ENCODE results near the gene DCAF16.

DCAF16 gene

GRCh38 chr4:17773135-17773698 is 37.3 kb downstream of the DCAF16 start:
- Histone ChIP-seq H3K79me2 (ENCODE audit: low read length) (no peaks in the 10 kb centered on the region), H3K4me3 (ENCODE audit: low read length) (no peak overlapping the region), H3K9ac (ENCODE audit: low read length) (no peak overlapping the region), H3K4me1 (ENCODE audit: low read length) (no peaks in the 10 kb centered on the region), H3K36me3 (replicated peaks; ENCODE audit: low read depth, low read length) (no peaks in the 10 kb centered on the region), H3K27me3 (ENCODE audit: low read depth, low read length) (no peaks in the 10 kb centered on the region), H4K20me1 (ENCODE audit: insufficient read depth, low read length) (no peaks in the 10 kb centered on the region), H2AFZ (ENCODE audit: low read depth, low read length) (no peak overlapping the region), H3K27ac (ENCODE audit: low read length) (no peak overlapping the region), H3K4me2 (ENCODE audit: low read length) (no peak overlapping the region), H3K9me3 (ENCODE audit: insufficient read depth, low read length) (no peaks in the 10 kb centered on the region)
- TF ChIP-seq EZH2phosphoT487 (IDR thresholded peaks at IDR 0.05; ENCODE audit: low read depth) (no peak), CTCF (IDR thresholded peaks at IDR 0.05; ENCODE audit: low read depth, low read length) (no peak)

- no peak overlapping the region for H2AFZ ChIP-seq (ENCODE audit: low read depth, low read length)
- H4K20me1 ChIP-seq (ENCODE audit: insufficient read depth, low read length): no peaks in the 10 kb centered on the region
- no peaks in the 10 kb centered on the region for H3K27me3 ChIP-seq (ENCODE audit: low read depth, low read length)
- H3K27ac ChIP-seq (ENCODE audit: low read length): no peak overlapping the region
- H3K4me3 ChIP-seq (ENCODE audit: low read length): no peak overlapping the region
- TF ChIP-seq EZH2phosphoT487 (IDR thresholded peaks at IDR 0.05; ENCODE audit: low read depth) (no peak), CTCF (IDR thresholded peaks at IDR 0.05; ENCODE audit: low read depth, low read length) (no peak)
- H3K79me2 ChIP-seq (ENCODE audit: low read length): no peaks in the 10 kb centered on the region
- H3K36me3 ChIP-seq (replicated peaks; ENCODE audit: low read depth, low read length): no peaks in the 10 kb centered on the region
- H3K4me2 ChIP-seq (ENCODE audit: low read length): no peak overlapping the region
- no peak overlapping the region for H3K9ac ChIP-seq (ENCODE audit: low read length)
- H3K9me3 ChIP-seq (ENCODE audit: insufficient read depth, low read length): no peaks in the 10 kb centered on the region
- H3K4me1 ChIP-seq (ENCODE audit: low read length): no peaks in the 10 kb centered on the region
Observed at GRCh38 chr4:17771284-17771908, 39.2 kb downstream of the DCAF16 start.

- Histone ChIP-seq H3K4me1 (ENCODE audit: low read length) (no peaks in the 10 kb centered on the region), H3K4me3 (ENCODE audit: low read length) (no peak overlapping the region), H3K27ac (ENCODE audit: low read length) (no peak overlapping the region), H2AFZ (ENCODE audit: low read depth, low read length) (no peak overlapping the region), H3K4me2 (ENCODE audit: low read length) (no peak overlapping the region), H3K79me2 (ENCODE audit: low read length) (no peaks in the 10 kb centered on the region), H3K27me3 (ENCODE audit: low read depth, low read length) (no peaks in the 10 kb centered on the region), H3K9me3 (ENCODE audit: insufficient read depth, low read length) (no peaks in the 10 kb centered on the region), H3K36me3 (replicated peaks; ENCODE audit: low read depth, low read length) (no peaks in the 10 kb centered on the region), H4K20me1 (ENCODE audit: insufficient read depth, low read length) (no peaks in the 10 kb centered on the region), H3K9ac (ENCODE audit: low read length) (no peak overlapping the region)
- no peak for TF ChIP-seq EZH2phosphoT487 (IDR thresholded peaks at IDR 0.05; ENCODE audit: low read depth)
- no peak for TF ChIP-seq CTCF (IDR thresholded peaks at IDR 0.05; ENCODE audit: low read depth, low read length)
Observed at GRCh38 chr4:17770845-17771244, 39.7 kb downstream of the DCAF16 start.

- H3K4me1 ChIP-seq (ENCODE audit: low read length): no peaks in the 10 kb centered on the region
- H3K79me2 ChIP-seq (ENCODE audit: low read length): no peaks in the 10 kb centered on the region
- H3K27me3 ChIP-seq (ENCODE audit: low read depth, low read length): no peaks in the 10 kb centered on the region
- H3K4me2 ChIP-seq (ENCODE audit: low read length): no peak overlapping the region
- H3K9me3 ChIP-seq (ENCODE audit: insufficient read depth, low read length): no peaks in the 10 kb centered on the region
- no peak overlapping the region for H3K9ac ChIP-seq (ENCODE audit: low read length)
- no peak overlapping the region for H2AFZ ChIP-seq (ENCODE audit: low read depth, low read length)
- no peaks in the 10 kb centered on the region for H4K20me1 ChIP-seq (ENCODE audit: insufficient read depth, low read length)
- no peak for TF ChIP-seq CTCF (IDR thresholded peaks at IDR 0.05; ENCODE audit: low read depth, low read length)
- no peak overlapping the region for H3K4me3 ChIP-seq (ENCODE audit: low read length)
- H3K27ac ChIP-seq (ENCODE audit: low read length): no peak overlapping the region
- H3K36me3 ChIP-seq (replicated peaks; ENCODE audit: low read depth, low read length): no peaks in the 10 kb centered on the region
Observed at GRCh38 chr4:17769406-17770174, 41.0 kb downstream of the DCAF16 start.

All from OCI-LY3 (cell line).